GM19351 (cell line): ENCODE measurements around the gene CAMSAP2.
"Not testable (repeated sequence)": the region's sequence is repeated elsewhere in the genome, so short reads cannot be mapped to it uniquely, and the experiment has no call there.

Source experiments
- ATAC-seq: cut with Tn5 transposase; IDR thresholded peaks from one replicate; pipeline ENCODE4 v1.9.1; 2021; ENCODE audit warnings: mild to moderate bottlenecking, moderate library complexity; ENCODE audit not compliant: unreplicated experiment

The CAMSAP2 gene

DNA sequence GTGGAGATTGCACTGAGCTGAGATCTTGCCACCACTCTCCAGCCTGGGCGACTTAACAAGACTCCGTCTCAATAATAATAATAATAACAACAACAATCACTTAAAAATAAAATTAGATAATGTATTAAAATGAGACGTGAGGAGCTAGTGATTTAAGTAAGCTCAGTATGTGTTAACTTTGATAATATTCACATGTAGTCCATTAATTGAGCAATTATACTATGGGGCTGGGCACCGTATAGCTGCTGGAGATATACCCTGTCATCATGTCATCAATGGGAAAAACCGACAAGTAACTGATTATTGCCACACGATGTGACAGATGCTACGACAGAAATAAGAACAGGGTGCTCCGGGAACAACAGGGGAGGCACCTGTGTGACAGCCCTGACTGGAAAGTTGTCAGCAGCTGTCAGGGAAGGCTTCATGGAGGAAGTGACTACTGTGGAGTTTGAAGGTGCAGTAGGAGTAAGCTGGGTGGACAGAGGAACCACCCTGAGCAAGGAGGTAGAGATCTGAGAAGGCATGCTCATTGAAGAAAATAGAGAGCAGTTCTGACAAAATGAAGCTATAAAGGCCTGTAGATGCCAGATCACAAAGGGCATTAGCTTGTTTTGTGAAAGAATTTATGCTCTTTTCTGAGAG lies 924 bp upstream of the CAMSAP2 start:
- ATAC-seq: no peak

DNA sequence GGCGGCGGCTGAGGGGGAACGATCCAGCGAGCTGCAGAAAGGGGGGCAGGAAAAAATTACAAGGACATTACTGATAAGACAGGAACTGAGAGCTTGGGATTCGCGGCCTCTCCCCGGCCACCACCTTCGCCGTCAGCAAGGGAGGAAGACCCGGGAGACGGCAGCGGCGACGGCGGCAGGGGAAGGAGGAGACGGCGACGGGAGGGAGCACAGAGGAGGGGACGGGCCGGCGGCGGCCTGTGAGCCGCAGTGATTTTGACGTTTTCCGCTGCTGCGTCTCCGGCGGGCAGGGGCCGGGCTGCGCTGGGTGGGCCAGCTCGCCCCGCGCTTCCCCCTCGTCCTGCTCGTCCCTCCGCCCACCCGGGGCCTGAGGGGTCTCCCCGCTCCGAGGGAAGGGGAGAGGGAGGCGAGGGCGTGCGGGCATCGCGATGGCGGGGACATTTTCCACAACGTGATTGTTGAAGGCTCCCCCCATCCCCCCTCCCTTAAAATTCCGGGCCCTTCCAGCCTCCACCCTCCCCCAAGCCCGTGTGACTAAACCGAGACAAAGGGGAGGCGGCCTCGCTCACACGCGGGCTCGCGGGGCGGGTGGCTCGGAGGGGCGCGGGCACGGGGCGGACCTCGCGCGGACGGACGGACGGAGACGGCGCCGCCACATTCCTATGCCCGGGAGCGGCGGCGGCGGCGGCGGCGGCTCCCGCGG lies 407 bp downstream of the CAMSAP2 start:
- ATAC-seq: peak; percentile 58

DNA sequence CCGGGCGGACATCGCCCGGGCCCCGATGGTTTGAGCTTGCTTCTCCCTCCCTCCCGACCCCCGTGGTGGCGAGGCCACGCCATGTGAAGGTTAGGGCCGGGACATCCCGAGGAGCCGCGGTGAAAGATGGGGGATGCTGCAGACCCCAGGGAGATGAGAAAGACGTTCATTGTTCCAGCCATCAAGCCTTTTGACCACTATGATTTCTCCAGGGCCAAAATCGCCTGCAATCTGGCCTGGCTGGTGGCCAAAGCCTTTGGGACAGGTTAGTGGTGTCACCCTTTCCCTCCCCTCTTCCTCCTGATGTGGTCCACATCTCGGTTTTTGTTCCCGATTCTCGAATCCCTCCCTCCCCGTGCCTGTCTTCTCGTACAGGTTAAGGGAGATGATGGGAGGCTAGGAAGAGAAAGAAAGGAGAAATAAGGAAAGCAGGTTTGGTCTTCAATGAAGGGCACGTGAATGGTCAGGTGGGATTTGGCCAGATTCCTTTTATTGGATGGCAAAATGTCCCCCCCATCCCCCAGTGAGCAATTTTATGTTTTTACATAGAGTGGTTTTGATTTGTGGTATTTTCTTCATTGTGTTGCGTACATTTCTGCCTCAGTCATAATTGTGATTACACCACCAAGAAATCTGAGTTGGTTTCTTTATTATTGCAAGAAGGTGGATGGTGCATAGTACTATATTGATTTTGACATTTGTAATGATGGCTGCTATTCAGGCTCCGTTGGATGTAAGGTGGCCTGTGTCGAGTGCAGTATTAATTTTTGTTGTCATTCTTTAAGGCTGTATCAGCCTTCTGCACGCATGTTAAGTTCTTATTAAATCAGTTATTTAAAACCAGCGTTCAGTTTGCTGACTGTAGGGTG lies 1.2 kb downstream of the CAMSAP2 start:
- ATAC-seq: peak; percentile 23

DNA sequence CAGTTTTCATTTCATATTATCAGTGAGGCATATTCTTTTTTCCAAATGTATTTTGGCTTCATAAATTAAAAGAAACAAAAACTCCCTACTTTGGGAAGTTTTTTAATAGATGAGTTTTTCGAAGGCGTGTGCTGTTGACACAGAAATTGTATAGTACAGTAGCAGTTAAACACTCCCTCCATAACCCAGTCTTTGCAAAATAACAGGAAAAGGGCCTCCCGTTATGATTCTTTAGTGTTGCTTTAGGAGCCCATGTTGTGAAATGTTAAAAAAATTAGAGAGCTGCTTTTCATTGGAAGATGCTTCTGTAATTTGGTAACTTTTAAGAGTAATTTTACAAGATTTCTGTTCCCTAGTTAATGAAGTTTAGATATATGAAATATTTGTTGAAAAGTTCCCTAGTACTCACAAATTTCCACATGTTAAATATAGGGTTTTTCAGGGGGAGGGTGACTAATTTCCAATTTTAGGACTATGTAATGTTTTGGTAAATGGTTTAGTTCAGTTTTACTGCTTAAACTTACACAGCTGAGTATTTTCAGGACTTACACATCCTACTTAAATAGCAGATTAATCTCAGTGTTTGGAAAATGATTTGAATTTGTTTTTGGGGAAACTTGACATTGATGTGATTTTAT lies 2.0 kb downstream of the CAMSAP2 start:
- no peak for ATAC-seq

DNA sequence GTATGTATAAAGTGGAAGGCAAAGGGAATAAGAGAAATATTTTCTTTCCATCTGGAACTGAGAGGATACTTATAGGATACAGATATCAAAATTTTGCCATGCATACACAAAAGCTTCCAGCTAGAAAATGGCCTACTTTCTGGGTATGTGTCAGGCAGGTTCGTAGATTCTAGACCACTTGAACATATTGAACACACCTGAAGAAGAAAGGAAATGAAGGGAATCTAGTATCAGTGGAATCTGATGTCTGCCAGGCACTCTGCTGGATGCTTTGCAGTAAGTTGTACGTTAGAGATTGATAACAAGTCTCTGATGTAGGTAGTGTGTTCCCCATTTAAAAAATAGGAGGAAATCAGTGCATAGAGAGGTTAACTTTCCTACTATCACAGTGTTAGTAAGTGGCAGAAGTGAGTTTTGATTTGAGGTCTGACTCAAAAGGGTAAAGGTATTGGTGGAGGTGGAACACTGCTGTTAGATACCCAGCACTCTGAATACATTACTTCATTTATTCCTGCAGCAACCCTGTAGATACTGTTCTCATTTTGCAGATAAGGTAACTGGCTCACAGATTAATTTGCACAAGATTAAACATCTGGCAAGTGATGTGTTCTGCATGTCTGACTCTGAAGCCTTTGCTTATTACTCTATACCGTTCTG lies 3.0 kb downstream of the CAMSAP2 start:
- ATAC-seq: no peak

DNA sequence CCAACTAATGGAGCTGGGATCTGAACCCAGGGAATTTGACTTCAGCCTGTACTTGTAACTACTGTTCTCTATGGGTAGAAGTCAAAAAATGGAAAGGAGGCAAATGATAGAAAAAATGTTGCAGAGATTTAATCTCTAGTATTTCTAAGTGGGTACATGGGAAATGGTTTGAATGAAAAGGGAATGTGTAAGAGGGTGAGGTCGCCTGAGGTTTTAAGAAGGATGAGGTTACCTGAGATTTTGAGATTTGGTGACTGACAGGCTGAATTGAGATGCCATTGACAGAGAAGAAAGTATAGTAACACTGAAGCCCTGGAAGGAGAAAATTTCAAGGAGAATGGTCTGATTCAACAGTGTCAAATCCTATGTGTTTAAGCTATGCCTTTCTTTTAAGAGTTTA lies 5.5 kb downstream of the CAMSAP2 start:
- ATAC-seq: no peak

DNA sequence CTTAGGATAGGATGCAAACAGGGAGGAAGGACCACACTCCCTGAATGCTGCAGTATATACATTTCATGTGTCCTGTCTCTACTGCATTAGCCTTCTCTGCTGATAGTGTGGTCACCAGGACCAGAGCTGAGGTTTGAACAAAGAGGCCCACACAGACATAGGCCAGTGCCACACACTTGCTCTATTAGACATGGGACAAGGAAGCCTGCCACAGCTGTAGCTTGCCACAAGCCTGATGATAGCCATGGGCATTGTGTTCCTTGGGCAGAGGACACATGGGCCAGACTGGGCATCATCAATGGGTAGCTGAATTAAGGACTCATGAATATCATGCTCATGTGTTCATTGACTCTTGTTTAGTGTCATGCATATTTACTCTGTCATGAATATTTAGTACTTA lies 10.4 kb downstream of the CAMSAP2 start:
- ATAC-seq: no peak

DNA sequence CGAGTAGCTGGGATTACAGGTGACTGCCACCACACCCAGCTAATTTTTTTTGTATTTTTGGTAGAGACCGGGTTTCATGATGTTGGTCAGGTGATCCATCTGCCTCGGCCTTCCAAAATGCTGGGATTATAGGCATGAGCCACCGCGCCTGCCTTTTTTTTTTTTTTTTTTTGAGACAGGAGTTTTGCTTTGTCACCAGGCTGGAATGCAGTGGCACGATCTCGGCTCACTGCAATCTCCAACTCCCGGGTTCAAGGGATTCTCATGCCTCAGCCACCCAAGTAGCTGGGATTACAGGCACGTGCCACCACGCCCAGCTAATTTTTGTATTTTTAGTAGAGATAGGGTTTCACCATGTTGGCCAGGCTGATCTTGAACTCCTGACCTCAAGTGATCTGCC lies 12.1 kb downstream of the CAMSAP2 start:
- not testable (repeated sequence) for ATAC-seq

DNA sequence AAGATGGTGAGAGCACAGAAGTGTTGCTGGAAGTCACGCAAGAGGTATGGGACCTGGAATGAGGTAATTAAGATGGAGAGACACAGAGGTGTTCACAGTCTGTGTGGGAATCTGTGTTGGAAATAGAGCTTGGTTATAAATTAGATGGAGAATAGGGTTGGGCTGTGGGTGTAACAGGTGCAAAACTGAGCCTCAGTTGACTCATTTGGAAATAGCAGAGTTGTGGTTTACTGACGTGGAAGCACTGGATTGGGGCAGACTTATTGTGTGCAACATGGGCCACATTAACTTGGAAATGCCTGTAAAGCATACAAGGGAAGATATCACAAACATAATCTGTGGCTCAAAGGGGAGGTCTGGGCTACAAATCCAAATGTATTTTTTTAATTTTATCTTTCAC lies 13.0 kb downstream of the CAMSAP2 start:
- ATAC-seq: peak; percentile 79

DNA sequence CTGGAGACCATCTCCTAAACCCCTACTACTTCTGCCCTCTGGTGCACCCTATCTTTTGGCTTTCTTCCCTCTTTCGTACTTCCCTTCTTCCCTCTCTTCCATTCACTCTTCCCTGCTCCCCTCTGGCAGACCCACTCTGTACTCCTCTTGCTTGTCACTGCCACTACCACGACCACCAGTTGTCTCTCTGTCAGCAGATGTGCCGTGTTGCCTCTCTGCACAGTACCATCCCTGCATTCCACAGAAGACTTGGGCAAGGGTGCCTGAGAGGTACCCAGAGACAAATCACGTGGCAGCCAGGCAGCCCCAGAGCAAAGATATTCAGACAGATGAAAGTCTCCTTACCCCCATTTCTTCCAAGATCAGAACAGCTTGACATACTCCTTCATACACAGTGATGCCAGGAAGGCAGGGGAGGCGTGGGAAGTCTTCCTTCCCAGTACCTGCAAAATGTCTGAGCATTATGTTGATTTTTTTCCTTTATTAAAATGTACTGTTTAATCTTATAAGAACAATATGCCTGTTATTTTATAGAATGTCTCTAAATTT lies 15.0 kb downstream of the CAMSAP2 start:
- no peak for ATAC-seq

DNA sequence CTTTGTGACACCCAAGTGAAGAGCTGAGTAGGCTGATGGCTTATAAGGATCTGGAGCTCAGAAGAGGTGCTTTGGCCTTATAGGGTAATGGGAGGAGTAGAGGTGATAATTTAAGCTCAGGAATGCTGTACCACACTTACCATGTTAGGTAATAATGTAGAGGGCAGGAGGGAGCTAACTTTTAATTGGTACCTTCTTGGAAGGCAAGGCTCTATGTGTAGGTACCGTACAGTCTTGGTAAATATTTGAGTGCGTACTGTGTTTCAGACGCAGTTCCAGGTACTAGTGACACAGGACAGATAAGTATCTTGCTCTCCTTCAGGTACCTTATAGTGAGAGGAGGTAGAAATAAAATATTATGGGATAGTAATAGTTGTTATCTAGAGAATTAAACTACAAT lies 16.8 kb downstream of the CAMSAP2 start:
- ATAC-seq: no peak

DNA sequence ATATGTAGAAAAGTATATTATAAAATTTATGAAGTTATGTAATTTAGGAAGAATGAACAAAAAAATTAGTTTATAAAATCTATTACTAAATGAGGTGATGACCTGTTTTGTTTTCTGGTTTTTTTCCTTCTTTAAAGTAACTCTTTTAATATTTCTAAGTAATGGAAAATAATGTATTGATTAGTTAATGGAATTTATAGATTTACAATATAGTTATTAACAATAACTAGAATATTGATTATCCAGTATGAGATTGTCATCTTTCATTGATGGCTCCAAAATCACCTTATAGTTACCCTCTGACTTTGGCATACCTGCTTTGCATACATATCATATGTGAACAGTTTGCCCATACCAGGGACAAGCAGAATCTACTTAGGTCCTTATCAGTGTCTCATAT lies 23.4 kb downstream of the CAMSAP2 start:
- ATAC-seq: no peak

DNA sequence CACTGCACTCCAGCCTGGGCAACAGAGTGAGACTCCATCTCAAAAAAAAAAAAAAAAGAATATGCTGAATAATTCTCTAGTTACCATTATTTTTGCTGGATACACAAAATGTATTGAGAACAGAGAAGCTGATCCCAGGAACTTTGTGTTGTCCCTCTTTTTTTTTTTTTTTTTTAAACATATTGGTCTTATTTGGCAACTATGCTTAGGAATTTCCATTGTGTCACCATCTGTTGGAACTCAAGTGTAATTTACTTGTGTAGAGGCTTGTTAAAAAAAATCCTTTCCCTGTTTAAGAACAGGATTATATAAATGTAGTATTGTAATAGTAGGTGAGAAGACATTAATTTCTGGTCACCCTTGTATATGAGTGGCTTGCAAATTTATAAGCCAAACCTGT lies 28.6 kb downstream of the CAMSAP2 start:
- no peak for ATAC-seq

DNA sequence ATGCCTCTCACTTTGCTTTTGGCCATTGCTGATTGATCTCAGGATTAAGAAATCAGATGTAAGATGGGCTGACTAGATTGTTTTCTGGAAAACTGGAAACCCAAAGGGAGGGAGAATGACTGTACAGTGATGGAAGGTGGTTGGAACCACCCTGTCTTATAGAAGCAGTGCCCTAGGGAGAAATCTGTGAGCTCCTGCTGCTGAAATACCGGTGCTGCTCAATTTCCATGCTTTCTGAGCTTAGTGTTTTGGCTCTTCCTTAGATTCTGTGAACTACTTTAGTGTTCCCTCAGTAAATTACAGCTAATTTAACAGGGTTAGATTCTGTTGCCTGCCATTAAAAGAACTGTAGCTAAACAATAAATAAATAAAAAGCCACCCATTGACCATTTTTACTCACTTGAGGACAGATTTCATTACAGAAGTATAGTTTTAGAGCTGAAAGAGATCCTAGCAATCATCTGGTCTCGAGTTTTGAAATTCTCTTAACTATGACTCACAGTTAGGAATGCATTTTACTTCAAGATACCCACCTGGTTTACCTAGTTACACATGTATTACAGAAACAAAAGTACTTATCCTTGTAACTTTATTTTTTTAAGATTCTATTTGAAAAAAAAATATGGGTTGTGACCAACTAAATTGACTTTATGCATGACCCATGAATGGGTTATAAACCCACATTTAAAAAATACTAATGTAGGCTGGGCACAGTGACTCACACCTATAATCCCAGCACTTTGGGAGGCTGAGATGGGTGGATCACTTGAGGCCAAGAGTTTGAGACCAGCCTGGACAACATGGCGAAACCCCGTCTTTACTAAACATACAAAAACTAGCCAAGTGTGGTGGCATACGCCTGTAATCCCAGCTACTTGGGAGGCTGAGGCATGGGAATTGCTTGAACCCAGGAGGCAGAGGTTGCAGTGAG lies 33.2 kb downstream of the CAMSAP2 start:
- no peak for ATAC-seq

DNA sequence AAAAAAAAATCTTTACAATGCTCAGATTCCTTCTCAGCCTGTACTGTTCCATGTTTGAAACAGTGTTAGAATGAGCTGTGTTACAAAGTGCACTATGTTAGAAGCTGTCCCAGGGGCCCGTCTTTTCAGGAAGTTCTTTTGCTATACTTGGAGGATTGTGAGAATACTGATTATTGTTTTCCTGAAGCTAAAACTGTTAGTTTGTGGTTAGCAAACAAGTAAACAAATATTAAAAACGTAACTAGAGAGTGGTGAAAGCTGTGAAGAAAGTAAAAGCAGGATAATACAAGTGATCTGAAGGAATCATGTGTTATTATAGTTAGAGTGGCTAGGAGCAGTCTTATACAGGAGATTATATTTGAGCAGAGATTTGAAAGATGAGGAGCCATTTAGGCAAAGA lies 35.6 kb downstream of the CAMSAP2 start:
- ATAC-seq: no peak

DNA sequence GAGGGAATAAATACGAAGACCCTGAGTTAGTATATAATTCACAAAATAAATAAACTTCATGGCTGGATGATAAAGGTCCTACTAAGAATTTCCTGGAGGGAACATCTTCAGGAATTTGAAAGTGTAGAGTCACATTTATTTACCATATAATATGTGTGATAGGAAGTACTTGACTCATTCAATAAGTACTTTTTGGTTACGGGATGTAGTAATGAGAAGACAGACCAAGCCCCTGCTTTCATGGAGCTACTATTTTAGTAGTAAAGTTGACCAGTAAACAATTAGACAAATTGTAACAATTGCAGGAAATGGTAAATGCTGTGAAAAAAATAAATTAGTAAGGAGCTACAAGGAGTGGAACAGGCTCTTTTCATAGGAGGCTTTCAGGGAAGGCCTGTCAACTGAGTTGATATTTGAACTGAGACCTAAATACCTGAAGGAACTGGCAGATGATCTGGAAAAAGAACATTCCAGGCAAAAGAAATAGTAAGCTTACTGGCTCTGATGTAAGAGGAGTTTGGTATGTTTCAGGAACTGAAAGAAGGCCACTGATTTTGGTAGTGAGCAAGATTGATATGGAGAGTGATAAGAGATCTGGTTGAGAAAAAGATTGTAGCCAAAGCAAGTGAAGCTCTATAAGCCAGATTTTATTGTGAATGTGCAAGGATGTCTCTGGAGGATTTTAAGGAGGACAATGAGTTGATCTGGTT lies 36.2 kb downstream of the CAMSAP2 start:
- ATAC-seq: no peak

DNA sequence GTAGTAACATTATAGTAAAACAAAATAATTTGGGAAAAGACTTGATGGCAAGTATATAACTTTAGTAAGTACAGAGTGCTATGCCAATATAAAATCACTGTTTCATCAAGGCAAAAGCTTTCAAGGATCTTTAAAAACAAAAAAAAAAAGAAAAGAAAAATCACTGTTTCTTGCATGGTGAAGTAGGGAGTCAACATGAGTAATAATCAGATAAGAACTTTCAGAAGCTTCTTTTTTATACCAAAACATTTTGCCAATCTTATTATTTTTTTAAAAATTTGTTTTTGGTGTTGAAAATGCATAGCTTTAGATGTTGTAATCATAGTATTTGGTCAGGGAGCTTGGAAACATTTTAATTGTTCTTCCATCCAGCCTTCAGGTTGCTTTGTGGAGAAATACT lies 37.2 kb downstream of the CAMSAP2 start:
- no peak for ATAC-seq

DNA sequence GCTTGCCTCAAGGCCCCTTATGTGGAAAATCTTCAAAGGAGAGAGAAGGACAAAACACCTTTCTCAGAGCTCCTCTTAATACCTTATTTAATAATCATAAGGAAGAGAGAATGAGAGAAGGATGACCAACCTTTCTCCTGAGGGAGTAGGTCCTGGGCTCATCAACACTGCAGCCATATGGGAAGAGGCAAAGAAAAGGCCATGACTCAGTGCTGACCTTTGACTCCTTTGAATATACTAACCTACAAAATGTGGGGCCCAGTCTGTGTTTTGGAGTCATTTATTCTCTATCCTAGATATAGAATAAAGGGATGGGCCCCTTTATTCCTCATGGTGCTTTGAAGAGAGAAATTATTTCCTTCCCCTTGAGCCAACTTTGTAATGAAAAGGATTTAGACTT lies 38.3 kb downstream of the CAMSAP2 start:
- ATAC-seq: no peak

DNA sequence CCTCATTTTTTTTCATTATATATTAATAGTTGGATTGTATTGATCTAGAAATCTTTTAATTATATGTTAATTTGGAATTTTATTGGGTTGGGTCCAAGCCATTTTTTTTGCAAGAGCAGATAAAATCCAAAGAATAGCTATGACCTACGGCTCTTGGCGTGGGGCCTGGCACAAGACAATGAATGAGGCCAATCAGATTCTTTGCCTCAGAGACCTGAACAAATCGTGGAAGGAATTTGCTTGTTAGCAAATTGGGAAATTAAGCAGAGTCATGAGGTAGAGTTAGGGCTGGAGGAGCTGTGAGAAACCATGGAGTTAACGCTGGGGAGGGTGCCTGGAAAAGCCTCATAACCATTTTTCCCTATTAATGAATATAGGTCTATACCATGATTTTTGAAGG lies 40.1 kb downstream of the CAMSAP2 start:
- ATAC-seq: no peak
